Measurements from ENCODE around the gene FAM107A.

Gene FAM107A

DNA sequence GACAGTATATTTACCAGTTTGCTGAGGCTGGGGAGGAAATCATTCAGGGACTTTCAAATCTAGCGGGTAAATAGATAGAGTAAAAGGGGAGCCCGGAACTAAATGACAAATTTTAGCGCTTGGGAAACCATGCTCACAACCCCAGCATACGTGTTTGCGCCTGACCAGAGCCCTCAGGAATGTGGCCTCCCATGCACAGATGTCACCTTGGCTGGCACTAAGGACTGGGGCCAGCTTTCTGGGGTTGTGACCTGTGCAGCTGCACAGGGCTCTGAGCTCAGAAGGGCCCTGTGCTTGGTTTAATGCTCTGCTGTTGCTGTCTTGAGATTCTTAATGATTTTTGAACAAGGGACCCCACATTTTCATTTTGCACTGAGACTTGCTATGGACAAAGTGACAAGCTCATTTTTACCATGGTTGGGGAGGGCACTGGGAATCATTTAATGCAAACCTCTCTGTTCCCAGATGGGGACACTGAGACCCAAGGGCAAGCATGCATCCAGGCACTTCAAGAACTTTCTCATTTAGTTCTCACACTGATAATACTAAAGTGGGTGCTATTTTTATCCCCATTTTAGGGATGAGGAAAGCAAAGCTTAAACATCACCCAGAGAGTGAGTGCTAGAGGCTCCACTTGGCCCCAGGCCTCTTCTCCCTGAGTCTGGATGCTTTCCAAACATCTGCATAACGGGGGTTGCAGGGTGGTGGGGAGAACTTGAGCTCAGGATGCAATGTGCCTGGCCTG, 44.1 kb upstream of the FAM107A start:
- H3K4me3 ChIP-seq (ENCODE audit: low read depth, low read length): no peak overlapping the region
- no peak for DNase-seq (ENCODE audit: low read depth)
- no peak for TF ChIP-seq CTCF (IDR thresholded peaks at IDR 0.05; ENCODE audit: low read depth, low read length, missing control alignments)

DNA sequence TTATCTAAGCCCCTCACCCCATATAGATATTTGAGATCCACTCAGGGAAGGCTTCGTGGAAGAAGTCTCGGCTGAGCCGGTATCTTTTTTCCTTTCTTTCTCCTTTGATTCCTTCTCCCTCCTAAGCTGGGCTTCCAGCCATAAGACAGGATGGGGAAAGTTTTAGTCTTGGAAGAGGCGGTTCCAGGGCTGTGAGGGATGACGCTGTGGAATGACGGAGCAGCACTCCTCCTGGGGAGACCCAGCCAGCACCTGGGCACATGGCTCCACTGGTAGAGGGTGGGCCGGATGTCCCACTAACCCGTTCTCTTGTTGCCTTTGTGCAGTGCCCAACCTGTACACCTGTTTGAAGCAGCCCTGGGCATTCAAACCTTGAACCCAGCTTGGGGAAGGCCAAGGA, 43.2 kb upstream of the FAM107A start:
- H3K4me3 ChIP-seq (ENCODE audit: low read depth, low read length): no peak overlapping the region
- DNase-seq (ENCODE audit: low read depth): no peak
- TF ChIP-seq CTCF (IDR thresholded peaks at IDR 0.05; ENCODE audit: low read depth, low read length, missing control alignments): no peak

DNA sequence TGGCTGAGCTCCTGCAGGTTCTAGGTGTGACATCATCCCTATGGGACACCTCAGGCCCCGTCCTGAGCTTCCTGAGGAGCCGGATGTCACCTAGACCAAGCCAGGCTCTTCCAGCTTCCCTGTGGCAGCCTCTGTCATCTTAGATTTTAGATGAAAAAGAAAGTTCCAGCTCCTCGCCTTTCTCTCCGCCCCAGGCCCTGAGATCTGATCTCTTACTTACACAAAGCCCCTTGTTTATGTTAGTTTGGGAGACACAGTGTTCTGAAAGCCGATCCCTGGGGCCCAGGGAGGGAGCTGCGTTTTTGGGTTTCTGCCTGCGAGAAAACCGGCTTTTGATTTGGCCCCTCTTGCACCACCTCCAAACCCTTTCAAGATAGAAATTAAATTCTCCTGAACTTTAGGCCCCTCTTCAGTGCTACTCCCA, 40.2 kb upstream of the FAM107A start:
- no peak for DNase-seq (ENCODE audit: low read depth)

DNA sequence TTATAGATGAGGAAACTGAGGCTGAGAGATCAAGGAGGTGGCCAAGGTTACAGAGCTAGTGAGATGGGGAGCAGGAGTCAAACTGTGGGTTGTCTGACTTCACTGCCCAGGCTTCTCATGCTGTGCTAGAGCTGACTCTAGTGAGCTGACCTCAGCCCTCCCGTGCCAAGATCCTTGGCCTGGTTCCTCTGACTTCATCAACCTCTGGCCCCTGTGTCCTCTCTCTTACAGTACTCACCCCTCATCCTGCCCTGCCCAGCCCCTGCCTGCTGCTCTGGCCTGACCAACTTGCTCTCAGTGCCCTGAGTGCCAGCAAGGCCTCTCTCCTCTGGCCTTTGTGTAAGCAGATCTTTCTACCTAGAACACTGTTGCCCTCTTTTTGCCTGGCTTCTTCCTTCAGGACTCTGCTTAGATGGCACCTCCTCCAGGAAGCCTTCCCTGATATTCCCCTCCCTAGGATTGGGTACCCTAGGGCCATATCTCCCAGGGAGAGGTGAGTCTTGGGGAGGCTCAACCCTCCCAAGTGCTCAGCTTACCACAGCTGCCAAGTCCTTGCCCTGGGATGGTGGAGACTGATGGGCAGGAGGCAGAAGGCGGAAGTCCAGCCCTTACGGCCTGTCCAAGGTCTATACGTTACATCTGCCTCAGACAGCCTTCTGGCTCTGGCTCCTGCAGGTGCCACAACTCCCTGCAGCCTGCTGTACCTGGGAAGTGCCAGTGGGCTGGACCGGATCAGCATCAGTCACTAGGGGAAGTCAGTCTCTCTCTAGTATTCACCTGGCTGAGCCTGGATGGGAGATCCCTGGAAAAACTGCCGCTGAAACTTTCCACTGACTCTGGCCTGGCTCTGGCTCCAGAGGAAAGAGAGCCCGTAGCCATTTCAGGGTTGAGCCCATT, 36.3 kb upstream of the FAM107A start:
- TF ChIP-seq CTCF (IDR thresholded peaks at IDR 0.05; ENCODE audit: low read depth, low read length, missing control alignments): no peak
- H3K4me3 ChIP-seq (ENCODE audit: low read depth, low read length): no peak overlapping the region
- DNase-seq (ENCODE audit: low read depth): no peak

More for the DNA sequence above, 40.2 kb upstream of the FAM107A start:
- no peak overlapping the region for H3K4me3 ChIP-seq (ENCODE audit: low read depth, low read length)
- no peak for TF ChIP-seq CTCF (IDR thresholded peaks at IDR 0.05; ENCODE audit: low read depth, low read length, missing control alignments)

GRCh38 chr3:58612830-58613229, 35.6 kb upstream of the FAM107A start:
- no peak for DNase-seq (ENCODE audit: low read depth)
- H3K4me3 ChIP-seq (ENCODE audit: low read depth, low read length): no peak overlapping the region
- no peak for TF ChIP-seq CTCF (IDR thresholded peaks at IDR 0.05; ENCODE audit: low read depth, low read length, missing control alignments)

- H3K4me3 ChIP-seq (ENCODE audit: low read depth, low read length): no peak overlapping the region
- DNase-seq (ENCODE audit: low read depth): no peak
- no peak for TF ChIP-seq CTCF (IDR thresholded peaks at IDR 0.05; ENCODE audit: low read depth, low read length, missing control alignments)
These were observed 32.8 kb upstream of the FAM107A start for GRCh38 chr3:58609990-58610389.

Data from GM12864 (cell line).